NCI-H187 treated with DMSO at 0.1 percent for 48 hours (cell line): ENCODE data around the gene URB2.
"Not testable (repeated sequence)": the region's sequence is repeated elsewhere in the genome, so short reads cannot be mapped to it uniquely, and the experiment has no call there.

ENCODE experiments used
- DNase-seq: peaks from one replicate; lab custom pipeline; 2025; lab: John Stamatoyannopoulos, UW

The URB2 gene

DNA sequence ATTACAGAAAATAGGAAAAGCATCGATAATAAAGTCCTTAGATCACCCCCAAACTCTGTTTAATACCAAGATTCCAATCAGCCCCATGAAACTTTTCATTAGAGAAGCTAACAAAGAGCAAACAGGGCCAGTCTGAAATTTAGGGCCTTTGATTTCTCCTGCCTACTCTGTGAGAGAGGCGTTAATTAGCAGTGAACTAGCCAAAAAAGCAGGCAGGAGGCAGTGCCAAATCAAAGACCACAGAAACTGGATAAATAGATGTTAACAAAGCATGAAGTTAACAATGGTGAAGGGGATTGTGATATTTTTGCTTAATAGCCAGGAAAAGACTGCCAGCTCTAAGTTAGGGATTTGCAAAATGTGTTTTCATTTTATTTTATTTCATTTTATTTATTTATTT is 11.3 kb upstream of the URB2 start:
- DNase-seq = no peak

DNA sequence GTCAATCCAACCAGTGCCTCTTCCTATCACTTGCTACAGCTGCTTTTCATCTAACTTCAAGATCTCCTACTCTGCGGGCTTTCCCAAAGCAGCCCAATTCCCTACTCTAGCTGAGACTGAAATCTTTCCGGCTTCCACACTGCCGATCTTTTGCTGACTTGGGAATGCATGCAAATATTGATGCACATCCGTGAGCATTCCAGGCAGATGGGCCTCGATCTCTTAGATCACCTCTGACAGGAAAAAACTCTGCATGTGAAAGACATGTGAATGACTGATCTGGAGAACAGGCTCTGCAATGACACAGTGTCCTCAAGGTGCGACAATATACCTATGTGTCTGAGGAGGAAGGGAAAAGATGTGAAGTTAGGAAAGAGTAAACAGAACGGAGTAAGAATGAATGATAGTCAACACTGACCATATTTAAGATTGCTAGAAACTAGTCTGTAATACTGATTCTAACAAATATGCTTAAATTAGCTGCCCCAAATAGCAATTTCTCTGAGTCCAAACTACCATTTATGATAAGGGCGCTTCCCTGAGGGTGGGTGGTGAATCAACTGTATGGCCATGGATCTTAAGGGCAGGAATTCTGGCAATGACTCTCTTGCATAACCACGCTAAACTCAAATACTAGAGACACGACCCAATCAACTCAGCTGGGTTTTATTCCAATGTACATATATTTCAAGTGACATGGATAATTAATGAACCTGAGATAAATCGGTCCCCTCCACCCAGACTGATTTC is 8.5 kb upstream of the URB2 start:
- DNase-seq = no peak

DNA sequence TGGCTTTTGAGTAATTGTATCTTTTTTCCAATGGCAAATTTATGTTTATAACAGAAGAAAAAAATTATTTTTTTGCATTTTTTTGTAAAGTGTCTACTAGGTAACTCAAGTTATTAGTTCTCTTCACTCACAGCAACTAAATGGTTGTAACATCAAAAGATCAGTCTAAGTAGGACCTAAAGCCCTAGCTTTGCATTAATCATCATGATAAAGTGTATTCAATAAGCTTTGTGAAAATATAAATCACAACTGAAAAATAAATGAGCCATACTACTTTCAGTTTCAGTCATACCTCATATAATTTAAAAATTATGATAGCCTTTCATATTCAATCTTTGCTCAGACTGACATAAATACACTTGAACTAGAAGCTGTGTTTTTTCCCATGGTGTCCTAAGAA is 7.0 kb upstream of the URB2 start:
- DNase-seq = no peak

DNA sequence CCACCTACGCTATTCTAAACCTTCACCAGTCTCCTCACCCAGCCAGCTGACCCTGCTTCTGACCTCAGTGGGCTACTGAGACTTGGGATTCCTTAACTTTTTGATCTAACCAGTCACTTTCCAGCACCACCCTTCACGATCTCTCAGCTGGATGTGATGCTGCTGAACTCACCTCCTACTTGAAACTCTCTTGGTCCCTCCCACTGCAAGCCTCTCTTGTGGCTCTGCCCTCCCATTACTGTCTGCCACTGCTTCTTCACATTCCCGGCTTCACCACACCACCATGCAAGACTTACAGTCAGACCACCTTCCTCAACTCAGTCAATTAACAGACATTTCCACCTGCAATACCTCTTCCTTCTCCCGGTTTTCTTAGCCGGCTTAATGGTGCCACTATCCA is 6.4 kb upstream of the URB2 start:
- DNase-seq = no peak

DNA sequence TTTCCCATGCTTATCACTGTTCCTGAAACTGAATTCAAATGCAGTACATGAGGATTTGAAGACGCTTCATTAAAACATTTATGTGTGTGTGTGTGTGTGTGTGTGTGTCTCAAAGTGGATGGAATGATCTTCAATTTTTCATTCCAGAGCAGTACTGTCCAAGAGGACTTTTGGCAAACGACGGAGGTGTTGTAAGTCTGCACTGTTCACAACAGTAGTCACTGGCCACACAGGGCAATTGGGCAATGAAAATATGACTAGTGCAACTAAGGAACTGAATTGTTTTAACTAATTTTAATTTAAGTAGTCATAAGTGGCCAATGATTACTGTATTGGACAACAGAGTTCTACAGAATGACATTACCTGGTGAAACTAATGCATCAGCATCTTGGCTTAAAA is 5.2 kb upstream of the URB2 start:
- DNase-seq = no peak

DNA sequence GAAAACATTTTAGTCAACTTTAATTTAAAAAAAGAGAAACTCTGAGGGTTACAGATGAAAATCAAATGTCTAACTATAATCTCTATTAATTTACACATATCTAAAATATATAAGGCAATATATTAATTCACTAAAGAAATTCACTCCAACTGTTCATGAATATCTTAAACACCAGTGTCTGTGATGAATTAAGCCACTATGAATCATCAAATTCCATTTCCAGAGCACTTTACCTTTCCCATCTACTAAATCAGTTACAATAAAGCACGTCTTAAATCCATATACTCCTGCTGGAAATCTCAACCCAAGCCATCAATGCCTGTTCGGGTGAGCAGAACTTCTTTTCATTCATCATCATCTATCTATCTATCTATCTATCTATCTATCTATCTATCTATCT is 4.4 kb upstream of the URB2 start:
- DNase-seq = no peak

DNA sequence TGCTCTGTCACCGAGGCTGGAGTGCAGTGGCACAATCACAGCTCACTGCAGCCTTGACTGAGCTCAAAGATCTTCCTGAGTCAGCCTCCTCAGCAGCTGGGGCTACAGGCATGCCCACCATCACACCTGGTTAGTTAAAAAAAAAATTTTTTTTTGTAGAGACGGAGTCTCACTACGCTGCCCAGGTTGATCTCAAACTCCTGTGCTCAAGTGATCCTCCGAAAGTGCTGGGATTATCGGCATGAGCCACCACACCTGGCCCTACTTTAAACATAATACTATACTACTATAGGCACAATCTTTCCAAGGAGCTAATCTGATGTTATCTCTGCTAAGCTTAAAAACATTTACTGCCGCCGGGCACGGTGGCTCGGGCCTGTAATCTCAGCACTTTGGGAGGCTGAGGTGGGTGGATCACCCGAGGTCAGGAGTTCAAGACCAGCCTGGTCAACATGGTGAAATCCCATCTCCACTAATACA is 3.4 kb upstream of the URB2 start:
- DNase-seq = not testable (repeated sequence)

DNA sequence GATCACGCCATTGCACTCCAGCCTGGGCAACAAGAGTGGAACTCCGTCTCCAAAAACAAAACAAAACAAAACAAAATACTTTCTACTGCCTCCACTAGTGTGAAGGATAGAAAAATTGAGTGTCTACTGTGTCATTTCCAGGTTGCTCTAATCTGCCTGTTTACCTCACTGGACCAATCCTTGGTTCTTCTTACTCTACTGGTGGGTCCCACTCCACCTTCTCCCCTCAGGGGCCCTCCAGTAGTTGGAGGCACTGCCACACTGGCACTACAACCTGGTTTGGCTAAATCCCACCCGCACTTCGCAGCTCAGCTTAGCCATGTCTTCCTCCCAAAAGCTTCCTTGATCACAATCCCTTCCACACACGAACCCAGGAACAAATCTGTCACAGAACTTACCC is 2.8 kb upstream of the URB2 start:
- no peak for DNase-seq

DNA sequence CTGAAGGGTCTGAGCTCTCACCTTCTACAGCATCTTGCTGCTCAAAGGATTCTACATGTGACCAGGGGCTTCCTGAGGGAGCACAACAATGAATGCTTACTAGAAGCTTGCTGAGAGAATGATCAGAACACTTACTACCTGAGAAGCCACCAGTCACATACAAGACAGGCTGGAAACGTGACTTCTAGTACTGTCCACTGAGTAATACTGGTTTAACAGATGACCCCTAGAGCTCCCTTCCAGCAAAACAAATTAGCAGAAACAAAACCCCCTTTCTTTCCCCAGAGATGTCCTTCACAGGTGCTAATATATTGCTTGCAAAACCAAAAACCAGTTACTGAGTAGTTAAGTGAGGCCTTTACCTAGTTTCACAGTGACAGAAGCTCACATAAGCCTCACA is 2.2 kb upstream of the URB2 start:
- no peak for DNase-seq

DNA sequence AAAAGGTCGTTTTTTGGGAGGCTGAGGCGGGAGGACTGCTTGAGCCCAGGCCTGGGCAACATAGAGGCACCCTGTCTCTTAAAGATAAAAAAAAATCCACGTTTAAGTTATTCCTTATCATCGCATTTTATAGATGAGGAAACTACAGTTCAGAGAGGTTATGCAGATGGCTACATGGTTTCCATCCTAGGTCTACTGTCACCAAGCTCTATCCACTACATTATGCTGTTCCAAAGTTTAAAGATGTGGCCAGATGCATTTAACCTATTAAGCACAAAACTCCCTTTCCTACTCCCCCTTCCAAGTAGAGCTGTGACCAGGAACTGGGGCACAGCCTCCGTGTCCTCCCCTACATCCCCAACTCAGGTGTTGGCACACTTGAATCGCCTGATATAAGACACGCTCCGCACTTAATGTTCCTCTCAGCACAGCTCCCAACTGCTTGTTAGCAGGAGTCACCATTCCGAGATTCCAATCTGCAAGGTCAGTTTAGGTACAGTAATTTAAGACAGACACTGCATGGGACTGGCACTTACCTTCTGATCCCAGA is 1.5 kb upstream of the URB2 start:
- DNase-seq = no peak

DNA sequence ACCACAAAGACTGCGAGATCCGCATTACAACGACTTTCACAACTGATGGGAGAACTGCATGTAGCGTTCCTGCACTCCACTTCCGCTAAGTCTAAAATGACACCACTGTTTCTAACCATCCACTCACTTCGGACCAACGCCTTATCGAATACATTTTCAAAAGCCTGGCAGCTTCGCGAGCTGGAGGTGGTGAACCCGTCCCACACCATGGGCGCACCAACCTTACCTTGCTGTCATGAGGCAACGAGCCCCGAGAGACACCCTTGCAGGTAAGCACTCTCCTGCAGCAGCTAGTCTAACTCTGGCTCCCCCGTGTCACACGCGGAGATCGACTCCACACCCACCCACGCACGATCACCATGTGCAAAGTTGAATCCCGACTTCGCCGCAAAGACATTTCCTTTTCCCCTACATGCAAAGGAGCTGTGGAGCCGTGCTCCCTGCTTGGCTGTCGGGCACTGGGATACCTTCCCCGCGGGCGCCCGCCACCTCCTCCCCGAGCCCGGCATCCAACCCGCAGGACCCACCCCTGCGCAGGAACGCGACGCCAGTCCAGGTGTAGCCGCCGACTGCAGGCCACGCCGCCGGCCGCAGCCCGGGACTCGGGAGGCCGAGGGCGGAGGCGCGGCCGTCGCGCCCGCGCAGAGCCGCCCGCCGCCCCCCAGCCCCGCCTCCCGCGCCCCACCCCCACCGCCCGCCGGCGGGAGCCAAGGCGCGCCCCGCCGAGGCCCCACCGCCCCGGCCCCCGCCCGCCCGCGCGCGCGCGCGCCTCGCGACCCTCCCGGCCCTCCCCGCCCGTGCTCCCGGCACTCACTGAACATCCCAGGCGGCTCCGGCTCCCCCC is 754 bp upstream of the URB2 start:
- DNase-seq = no peak

DNA sequence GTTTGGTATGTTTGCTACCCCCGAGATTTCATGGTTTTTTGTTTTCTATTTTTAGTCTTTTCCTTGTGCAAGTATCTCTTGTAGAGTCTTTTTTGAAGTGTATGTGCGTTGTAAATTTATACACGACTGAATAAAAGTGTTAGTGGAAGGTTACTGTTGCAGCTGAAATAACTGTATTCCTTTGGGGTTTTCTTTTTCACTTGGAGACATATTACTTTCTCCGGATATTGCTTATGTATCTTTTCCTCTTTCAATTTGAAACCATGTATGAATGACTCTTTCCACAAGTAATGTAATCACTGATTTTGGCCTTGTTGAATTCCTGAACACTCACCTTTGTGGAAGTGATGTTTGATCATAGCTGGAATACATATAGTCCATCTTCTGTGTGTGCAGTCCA is 956 bp downstream of the URB2 start:
- no peak for DNase-seq

DNA sequence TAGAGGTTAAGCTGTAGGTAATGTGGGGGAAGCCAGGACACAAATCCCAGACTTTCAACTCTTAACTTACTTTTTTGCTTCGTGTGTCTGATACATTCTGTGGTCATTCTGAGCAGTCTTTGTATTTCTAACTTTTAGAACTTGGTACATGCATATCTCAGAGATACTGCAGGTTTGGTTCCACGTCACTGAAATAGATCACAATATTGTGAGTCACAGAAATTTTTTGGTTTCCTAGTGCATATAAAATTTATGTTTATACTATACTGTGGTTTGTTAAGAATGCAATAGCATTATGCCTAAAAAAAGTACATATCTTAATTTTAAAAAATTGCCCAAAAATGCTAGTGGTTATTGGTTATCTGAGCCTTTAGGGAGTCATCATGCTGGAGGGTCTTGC is 3.2 kb downstream of the URB2 start:
- no peak for DNase-seq

DNA sequence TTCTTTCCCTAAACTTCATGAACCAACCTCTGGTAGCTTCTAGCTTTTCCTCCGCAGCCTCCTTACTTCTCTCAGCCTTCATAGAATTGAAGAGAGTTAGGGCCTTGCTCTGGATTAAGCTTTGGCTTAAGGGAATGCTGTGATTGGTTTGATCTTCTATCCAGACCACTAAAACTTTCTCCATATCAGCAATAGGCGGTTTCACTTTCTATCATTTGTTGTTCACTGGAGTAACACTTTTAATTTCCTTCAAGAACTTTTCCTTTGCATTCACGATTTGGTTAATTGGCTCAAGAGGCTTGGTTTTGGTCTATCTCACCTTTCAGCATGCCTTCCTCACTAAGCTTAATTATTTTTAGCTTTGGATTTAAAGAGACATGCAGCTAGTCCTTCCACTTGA is 5.1 kb downstream of the URB2 start:
- no peak for DNase-seq

DNA sequence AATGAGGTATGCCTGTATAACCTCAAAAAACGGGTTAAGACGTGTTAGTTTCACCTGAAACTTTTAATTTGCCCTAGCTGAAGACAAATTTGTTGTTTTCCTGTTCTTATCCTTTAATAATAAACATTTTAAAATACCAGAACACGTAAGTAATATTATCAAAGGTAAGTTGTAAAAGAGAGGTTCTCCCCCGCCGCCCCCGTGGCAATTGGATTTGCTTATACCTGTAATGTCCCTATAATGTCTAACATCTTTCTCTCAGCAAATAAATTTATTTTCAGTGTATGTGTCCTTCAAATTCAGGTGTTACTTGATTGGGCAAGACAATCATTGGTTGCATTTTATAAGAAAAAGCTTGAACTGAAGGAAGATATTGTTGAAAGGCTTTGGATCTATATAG is 5.9 kb downstream of the URB2 start:
- DNase-seq = no peak

DNA sequence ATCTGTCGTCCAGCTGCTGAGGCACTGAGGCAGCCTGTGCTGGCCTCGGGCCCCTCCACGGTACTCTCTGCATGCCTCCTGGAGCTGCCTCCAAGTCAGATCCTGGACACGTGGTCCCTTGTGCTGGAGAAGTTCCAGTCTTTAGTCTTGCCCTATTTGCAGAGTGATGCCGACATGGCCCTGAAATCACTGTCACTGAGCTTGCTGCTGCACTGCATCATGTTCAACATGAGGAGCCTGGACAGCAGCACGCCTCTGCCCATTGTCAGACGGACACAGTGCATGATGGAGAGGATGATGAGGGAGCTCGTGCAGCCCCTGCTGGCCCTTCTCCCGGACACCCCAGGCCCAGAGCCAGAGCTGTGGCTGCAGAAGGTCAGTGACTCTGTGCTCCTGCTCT is 10.0 kb downstream of the URB2 start:
- no peak for DNase-seq

DNA sequence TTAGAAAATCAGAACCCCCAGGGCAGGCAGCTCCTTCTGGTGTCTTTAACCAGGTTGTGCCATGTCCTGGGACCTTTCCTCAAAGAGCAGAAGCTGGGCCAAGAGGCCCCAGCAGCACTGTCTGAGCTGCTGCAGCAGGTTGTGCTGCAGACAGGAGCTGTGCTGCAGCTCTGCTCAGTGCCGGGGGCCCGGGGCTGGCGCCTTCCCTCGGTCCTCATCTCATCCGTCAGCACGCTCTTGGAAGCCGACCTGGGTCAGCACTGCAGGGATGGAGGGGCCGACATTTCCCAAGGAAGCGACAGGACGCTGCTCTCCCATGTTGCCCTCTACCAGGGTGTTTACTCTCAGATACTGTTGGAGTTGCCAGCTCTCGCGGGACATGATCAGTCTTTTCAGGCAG is 11.7 kb downstream of the URB2 start:
- no peak for DNase-seq

DNA sequence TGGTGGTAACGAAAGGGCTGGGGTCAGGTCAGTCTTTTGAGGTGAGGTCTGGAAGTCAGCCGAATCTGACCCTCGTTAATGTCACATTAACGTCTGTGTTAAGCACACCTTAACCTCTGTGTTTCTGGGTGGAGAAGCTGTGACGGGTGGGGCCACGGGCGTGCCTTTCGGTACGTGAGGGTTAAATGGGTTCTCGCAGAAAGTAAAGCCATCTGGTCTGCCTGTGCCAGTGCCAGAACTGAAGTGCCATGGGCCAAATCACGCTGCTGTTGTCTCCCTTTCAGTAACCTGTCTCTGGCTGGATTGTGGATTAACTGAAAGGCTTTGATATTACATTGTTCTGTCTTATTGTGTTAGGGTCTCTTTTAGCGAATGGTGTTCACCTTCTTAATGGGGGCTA is 14.4 kb downstream of the URB2 start:
- no peak for DNase-seq

DNA sequence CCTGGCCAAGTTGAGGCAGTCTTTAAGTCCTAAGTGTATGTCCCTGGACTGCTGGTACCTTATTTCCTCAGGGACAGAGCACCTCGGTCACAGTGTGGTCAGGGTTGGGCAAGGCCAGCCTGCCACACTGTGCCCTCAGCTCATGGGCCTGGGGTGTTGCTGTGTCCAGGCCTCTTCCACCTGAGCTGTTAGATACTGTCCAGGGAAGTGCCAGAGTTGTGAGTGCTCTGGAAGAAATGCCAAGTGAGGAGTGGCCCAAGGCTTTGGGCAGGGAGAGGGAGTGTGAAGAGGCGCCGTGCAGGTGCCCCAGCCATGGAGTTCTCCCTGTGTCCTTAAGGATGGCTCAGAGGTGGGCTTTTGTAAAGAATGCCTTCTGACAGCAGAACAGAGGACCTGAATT is 15.3 kb downstream of the URB2 start:
- no peak for DNase-seq

DNA sequence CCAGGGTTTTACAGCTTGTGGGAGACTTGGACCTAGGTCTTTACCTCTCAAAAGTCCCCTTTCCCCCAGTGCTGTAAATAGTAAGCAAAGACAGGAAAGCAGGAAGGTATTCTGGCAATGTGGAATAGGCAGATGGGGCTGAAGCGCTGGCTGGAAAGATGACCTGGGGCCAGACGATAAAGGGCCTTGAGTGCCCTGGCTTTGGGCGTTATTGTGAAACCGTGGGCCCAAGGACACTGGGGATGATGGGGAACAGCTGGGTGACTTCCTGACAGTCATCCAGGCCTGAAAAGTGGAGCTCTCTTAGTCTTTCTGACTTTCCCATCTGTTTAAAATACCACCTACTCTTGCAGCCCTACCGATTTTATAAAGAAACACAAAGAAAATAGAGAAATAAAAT is 16.3 kb downstream of the URB2 start:
- no peak for DNase-seq

DNA sequence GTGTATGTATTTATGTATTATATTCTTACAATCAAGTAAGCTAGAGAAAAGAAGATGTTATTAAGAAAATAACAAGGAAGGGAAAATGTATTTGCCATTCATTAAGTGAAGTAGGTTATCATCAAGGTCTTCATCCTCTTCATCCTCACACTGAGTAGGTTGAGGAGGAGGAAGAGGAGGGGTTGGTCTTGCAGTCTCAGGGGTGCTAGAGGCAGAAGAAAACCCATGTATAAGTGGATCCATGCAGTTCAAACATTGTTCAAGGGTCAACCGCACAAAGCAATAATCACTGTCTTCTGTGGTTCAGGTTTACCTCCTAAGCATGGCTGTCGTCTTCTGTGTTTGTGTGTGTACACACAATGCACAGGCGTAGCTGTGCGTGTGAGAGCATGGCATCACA is 16.9 kb downstream of the URB2 start:
- DNase-seq = no peak

DNA sequence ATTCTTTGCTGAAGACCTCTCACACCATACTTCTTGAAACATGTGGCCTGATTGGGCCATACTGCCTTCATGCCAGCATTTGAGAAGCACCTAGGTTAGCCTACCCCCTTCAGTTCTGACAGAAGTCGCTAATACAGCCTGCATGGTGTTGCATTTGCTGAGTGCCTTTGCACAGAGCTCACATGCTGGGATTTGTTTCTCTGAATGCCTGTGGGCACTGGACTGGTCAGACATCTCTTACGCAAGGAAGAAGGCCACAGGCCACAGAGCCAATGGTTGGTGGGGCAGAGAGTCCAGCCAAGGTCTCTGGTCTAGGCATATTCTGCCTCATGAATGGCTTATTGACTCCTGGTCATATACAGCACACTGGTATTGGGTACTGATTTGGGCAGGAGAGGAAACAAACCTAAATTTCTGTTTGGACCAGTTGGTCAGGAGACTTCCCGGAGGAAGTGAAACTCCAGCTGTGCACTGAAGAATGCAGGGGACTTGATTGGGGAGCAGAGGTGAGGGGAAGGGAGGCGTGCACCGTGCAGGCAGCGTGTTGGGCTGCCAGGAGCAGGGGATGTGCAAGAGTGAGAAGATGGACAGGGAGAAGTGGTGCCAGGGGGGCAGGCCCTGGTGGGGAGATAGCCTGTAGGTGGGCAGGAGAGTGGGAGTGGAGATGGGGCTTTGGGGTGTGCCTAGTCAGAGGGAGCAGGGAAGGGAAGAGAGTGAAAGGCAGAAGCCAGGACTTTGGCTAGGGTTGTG is 18.1 kb downstream of the URB2 start:
- no peak for DNase-seq
